Activated T-helper 1 cell treated with anti-CD3 and anti-CD28 coated beads, Interleukin-12 subunit alpha, Interleukin-12 subunit beta, Interleukin-2, Interleukin-4 antibody, amounts not matched to agents 30 ng/mL and 10 ng/mL and 1 ng/mL, durations not matched to agents 14 hours and 24 hours and 36 hours (primary cell): Measurements from ENCODE around the gene GIPC1. TPM values are rescaled to one million over a fixed set of nuclear protein-coding genes. Genes with fewer than 3 reads are reported as not detected.

Experiments
- DNase-seq: peaks from one replicate; pipeline ENCODE4 v3.0.0; 2021; ENCODE audit warnings: low spot score
- H3K27ac Mint-ChIP-seq: one replicate; pipeline ENCODE4 v1.8.0; 2021; ENCODE audit warnings: mild to moderate bottlenecking, mixed read lengths
- H3K27me3 Mint-ChIP-seq: one replicate; pipeline ENCODE4 v1.8.0; 2022; ENCODE audit warnings: mild to moderate bottlenecking, moderate library complexity, mixed read lengths; ENCODE audit not compliant: insufficient read depth
- H3K36me3 Mint-ChIP-seq: one replicate; pipeline ENCODE4 v1.8.0; 2021; ENCODE audit warnings: low read depth, mixed read lengths
- H3K4me1 Mint-ChIP-seq: one replicate; pipeline ENCODE4 v1.8.0; 2021; ENCODE audit warnings: low read depth, mixed read lengths
- H3K4me3 Mint-ChIP-seq: one replicate; pipeline ENCODE4 v1.8.0; 2021; ENCODE audit warnings: mild to moderate bottlenecking, moderate library complexity, mixed read lengths
- H3K9me3 Mint-ChIP-seq: one replicate; pipeline ENCODE4 v1.8.0; 2021; ENCODE audit warnings: mixed read lengths
- intact Hi-C: fragments of 100-400 bp; cut with micrococcal nuclease; formaldehyde crosslinking; loops from one replicate; pipeline ENCODE4 v1.15.1; 2024
- total RNA-seq: library from RNA; stranded (reverse); gene quantifications from 2 replicates; pipeline ENCODE4 v1.2.3, GENCODE V29; 2022

The GIPC1 gene
- total RNA-seq, 1 donor from 2014 or later: 42.9 TPM

DNA sequence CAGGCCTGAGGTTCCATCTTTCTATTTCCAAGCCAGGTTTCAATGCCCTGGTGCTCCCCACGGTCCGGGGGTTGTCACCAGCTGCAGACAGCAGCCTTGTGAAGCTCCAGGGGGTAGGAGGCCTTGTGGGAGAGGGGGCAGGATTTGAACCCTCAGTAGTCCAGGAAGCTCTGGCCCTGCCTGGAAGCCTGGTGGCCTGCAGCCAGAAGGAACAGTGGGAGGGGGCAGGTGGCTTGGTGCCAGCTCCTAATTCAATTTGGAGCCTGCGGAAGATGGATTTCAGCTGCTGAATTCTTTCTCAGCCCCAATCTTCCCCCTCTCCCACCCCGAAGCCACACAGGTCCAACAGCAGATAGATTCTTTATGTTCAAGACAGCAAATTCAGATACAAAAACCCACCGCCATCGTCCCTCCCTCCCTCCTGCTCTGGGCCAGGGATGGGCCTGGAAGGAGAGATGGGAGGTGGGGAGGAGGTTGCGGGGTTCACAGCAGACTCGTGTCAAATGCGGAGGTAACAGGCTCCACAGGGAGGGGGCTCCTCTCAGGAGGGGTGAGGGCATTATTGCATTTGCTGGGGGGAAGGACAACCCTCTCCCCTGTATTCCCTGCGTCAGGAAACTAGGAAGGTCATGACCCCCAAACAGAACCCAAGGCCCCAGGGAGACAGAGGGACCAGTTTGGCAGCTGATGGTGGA is 18.4 kb downstream of the GIPC1 start:
- intact Hi-C loops: loop anchor here (5.0 kb wide), 1 partner anchor 340 kb away; the partner anchor contains the start of gene ASF1B
- no peak for DNase-seq
- Mint-ChIP-seq H3K9me3 (no peaks in the 10 kb centered on the region), H3K4me3 (no peak overlapping the region), H3K36me3 (no peaks in the 10 kb centered on the region), H3K4me1 (peaks cover 31% of the 10 kb centered on the region), H3K27me3 (peaks cover 16% of the 10 kb centered on the region), H3K27ac (no peak overlapping the region)

DNA sequence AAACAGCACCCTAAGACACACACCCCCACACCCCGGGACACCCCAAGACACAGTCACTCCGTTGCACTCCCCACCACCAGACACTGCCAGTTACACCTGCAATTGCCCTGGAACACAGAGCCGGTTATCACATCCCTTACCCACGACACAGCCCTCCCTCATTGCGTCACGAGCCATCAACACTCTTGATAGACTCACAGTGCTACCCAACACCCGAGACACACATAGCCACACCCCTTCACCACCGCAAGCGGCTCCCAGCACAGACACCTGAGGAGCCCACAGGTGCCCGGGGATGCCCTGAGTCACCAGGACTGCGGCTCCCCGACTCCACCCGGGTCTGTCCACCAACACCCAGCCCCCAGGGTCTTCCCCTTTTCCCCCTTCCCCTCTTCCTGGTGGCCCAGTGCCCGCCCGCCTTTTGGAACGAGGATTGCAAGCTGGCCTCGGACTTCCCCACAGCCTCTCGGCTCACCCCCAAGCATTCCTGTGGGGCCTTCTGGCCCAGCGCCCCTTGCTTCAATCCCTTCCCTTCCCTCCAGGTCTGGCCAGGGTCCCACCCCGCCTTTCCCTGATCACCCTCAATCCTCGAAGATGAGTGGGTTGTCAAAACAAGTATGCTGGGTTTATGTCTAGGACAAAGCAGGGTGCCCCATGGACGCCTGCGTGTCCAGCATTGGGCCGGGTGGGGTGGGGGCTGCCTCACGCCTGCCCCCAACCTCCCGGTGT is 19.1 kb downstream of the GIPC1 start:
- Mint-ChIP-seq H3K27ac (no peak overlapping the region), H3K36me3 (peaks cover under 1% of the 10 kb centered on the region), H3K4me3 (no peak overlapping the region), H3K4me1 (peaks cover 31% of the 10 kb centered on the region), H3K27me3 (peaks cover 17% of the 10 kb centered on the region), H3K9me3 (no peaks in the 10 kb centered on the region)
- intact Hi-C loops: loop anchor here (5.0 kb wide), 1 partner anchor 340 kb away; the partner anchor contains the start of gene ASF1B
- DNase-seq: no peak

DNA sequence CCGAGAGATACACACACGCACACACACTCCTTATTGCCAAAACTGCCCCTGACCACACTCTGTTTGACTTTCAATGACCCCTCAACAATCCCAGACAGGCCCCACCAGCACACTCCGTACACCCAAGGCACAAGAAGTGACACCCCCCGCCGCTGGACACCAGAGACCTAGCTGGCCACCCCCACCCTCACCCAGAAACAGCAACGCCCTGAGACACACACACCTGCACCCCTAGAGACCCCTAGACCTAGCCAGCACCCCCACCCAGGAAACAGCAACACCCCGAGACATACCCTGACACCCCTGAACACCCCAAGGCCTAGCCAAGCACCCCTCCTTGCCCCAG is 19.6 kb downstream of the GIPC1 start:
- Mint-ChIP-seq H3K4me3 (peak overlapping the region; percentile 50), H3K9me3 (no peaks in the 10 kb centered on the region), H3K4me1 (peaks cover 31% of the 10 kb centered on the region), H3K36me3 (peaks cover 3% of the 10 kb centered on the region), H3K27me3 (peaks cover 17% of the 10 kb centered on the region), H3K27ac (peak overlapping the region; percentile 40)
- DNase-seq: no peak
- intact Hi-C loops: loop anchor here (5.0 kb wide), 1 partner anchor 339 kb away; the partner anchor contains the start of gene ASF1B

DNA sequence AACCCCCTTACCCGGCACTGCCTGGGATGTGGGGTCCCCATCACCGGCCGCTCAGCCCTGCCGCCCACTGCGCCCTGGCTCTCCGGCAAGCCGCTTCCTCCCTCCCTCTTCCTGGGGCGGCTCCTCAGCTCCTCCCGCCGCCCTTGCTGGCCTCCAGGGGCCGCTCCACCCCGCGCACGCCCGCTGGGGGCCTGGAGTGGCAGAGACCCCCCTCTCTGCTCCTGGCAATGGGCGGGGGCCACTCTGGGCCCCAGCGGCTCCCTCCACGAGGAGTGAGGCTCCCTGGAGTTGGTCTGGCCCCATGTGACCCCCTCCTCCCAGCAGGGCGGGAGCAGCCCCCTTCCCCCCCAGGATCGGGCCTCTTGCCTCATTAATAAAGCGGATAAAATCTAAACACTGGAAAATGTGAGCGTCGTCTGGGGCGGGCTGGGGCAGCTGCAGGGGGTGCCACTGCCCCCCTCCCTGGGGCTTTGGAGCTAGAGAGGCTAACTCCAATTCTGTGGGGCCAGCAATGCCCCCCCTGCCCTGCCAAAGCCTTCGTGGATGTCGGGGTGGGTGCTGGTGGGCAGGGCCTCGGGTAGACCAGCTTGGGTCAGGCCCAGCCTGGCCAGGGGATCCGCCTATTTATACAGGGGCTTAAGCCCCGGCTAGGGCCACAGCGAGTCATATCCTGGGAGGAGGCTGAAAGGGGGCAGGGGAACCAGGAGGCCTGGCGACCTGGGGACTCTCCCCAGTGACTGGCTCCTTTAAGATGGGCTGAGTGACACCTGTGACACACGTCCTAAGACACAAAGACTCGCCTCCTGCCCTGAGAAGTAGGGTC is 20.5 kb downstream of the GIPC1 start, which contains the start of gene PTGER1:
Gene PTGER1 (minus strand): TSS at position 104 of the 823 bp plus-strand sequence. CDS start 1,034 bp downstream, outside the sequence.
- Mint-ChIP-seq H3K27me3 (peaks cover 17% of the 10 kb centered on the region), H3K4me3 (peak within 1 kb of the TSS; percentile 50)
- intact Hi-C loops: loop anchor here (5.0 kb wide), 1 partner anchor 338 kb away; the partner anchor contains the start of gene ASF1B

DNA sequence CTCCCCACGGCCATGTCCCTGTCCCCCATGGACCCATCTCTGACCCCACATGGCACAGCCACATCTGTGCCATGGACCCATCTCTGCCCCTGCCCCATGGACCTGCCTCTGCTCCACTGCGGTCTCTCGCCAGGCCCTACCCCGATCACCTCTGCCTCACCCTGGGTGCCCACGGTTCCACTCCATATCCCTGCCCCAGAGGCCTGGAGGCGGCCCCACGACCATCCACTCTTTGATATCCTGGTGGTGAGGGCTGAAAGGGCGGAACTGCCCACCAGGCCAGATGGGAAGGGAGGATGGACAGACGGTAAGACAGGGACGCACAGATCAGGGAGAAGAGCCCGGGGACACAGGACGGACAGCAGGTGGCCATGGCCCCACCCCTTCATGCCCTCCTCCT is 21.1 kb downstream of the GIPC1 start:
- Mint-ChIP-seq H3K4me1 (peaks cover 31% of the 10 kb centered on the region), H3K4me3 (peak overlapping the region; percentile 32), H3K9me3 (no peaks in the 10 kb centered on the region), H3K27ac (peak overlapping the region; percentile 4), H3K27me3 (peaks cover 17% of the 10 kb centered on the region), H3K36me3 (peaks cover 6% of the 10 kb centered on the region)
- intact Hi-C loops: loop anchor here (5.0 kb wide), 2 partner anchors 113 to 338 kb away; partner anchors contain the start of gene ASF1B
- no peak for DNase-seq

More for the DNA sequence above, 20.5 kb downstream of the GIPC1 start, which contains the start of gene PTGER1:
- H3K36me3 Mint-ChIP-seq: peaks cover 6% of the 10 kb centered on the region
- H3K4me1 Mint-ChIP-seq: peaks cover 31% of the 10 kb centered on the region
- no peaks in the 10 kb centered on the region for H3K9me3 Mint-ChIP-seq
- H3K27ac Mint-ChIP-seq: peak within 1 kb of the TSS; percentile 40
- peak; percentile 22 for DNase-seq

DNA sequence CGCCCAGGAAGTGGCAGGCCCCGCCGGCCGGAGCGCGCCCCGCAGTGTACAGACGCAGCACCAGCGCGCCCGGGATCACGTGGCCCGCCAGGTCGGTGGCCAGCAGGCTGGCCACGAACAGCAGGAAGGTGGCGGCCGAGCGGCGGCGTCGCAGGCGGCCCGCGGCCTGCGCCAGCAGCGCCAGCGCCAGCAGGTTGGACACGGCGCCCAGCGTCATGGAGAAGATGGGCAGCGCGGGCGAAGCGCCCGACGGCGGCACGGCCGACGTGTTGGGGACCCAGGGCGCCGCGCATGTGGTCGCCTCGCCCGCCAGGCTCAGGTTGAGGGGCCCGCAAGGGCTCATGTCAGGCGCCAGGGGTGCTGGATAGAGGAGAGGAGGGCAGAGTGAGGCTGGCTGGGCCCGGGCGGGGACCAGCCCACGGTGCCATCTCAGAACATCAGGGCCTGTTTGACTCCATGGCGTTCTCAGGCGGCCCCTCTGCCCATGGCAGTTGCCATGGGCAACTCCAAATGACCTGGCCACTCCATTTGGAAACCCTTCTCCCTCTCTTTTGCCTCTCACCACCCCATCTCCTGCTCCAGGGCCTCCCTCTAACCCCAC is 21.8 kb downstream of the GIPC1 start:
- peaks cover 6% of the 10 kb centered on the region for H3K36me3 Mint-ChIP-seq
- H3K4me3 Mint-ChIP-seq: peak overlapping the region; percentile 32
- peaks cover 17% of the 10 kb centered on the region for H3K27me3 Mint-ChIP-seq
- intact Hi-C loops: loop anchor here (5.0 kb wide), 1 partner anchor 112 kb away; no protein-coding TSS in a partner anchor
- H3K4me1 Mint-ChIP-seq: peaks cover 31% of the 10 kb centered on the region
- no peak overlapping the region for H3K27ac Mint-ChIP-seq
- no peak for DNase-seq
- no peaks in the 10 kb centered on the region for H3K9me3 Mint-ChIP-seq

DNA sequence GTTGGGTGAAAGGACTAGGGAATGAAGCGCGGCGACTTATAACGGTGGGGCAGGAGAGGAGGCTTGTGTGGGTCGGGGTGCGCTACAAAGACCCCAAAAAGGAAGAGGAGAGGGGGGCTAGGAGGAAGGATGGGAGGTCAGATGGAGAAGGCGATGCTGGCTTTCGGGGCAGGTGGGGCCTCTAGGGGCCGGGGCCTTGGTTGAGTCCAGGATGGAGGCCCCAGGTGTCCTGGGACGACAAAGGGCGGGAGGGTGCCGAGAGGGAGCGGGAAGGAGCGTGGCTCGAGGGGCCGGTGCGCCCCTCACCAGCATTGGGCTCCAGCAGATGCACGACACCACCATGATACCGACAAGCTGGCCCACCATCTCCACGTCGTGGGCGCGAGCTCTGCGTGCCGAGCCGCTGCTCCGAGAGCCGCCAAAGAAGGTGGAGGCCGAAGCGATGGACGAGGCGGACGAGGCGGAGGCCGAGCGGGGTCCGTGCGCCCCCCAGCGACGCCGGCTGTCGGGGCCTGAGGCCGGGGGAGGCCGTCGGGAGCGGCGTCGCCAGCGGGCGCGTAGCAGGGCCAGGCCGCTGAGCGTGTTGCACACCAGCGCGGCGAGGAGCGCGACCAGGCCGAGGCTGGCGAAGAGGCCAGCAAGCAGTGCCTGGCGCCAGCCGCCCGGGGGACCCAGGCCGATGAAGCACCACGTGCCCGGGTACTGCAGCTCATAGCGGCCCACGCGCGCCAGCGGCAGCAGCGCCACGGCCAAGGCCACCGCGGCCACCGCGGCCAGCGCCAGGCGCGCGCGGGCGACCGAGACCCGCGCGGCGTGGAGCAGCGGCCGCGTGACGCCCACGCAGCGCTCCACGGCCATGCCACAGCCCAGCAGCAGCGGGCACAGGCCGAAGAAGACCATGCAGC is 22.6 kb downstream of the GIPC1 start:
- Mint-ChIP-seq H3K27ac (peak overlapping the region; percentile 29), H3K27me3 (peaks cover 17% of the 10 kb centered on the region), H3K4me3 (peak overlapping the region; percentile 47), H3K4me1 (peaks cover 31% of the 10 kb centered on the region), H3K36me3 (peaks cover 9% of the 10 kb centered on the region), H3K9me3 (no peaks in the 10 kb centered on the region)
- intact Hi-C loops: loop anchor here (5.0 kb wide), 1 partner anchor 111 kb away; no protein-coding TSS in a partner anchor
- DNase-seq: no peak

DNA sequence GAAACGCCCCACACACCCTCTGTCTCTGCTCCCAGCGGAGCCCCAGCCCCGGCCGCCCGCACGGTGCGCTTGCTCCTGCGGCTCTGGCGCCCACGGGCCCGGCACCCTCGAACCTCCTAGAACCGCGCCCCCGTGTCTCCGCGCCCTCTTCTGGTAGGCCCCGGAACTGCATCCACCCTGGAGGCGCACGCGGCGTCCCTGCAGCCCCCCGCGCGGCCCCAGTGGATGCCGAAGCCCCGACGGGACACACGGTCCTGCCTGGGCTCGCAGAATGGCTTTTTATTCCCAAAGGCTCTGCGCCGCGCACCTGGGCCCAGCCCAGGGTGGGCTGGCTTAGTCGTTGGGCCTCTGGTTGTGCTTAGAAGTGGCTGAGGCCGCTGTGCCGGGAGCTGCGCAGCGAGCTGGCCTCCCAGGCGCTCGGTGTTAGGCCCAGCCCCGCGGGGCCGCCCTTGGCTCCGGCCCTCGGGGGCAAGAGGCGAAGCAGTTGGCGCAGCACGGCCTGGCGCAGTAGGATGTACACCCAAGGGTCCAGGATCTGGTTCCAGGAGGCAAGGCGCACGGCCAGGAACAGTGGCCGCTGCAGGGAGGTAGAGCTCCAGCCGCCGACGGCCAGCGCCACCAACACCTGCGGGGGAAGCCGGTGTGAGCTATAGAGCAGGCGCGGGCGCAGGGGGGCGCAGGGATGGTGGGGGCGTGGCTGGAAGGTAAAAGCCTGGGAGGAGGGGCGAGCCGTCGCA is 23.6 kb downstream of the GIPC1 start:
- peaks cover 17% of the 10 kb centered on the region for H3K27me3 Mint-ChIP-seq
- H3K4me3 Mint-ChIP-seq: peak overlapping the region; percentile 47
- intact Hi-C loops: loop anchor here (1.0 to 5.0 kb wide), 2 partner anchors 40 to 110 kb away; no protein-coding TSS in a partner anchor
- DNase-seq: peak; percentile 73
- no peak overlapping the region for H3K27ac Mint-ChIP-seq
- H3K9me3 Mint-ChIP-seq: no peaks in the 10 kb centered on the region
- peaks cover 31% of the 10 kb centered on the region for H3K4me1 Mint-ChIP-seq
- H3K36me3 Mint-ChIP-seq: peaks cover 9% of the 10 kb centered on the region

DNA sequence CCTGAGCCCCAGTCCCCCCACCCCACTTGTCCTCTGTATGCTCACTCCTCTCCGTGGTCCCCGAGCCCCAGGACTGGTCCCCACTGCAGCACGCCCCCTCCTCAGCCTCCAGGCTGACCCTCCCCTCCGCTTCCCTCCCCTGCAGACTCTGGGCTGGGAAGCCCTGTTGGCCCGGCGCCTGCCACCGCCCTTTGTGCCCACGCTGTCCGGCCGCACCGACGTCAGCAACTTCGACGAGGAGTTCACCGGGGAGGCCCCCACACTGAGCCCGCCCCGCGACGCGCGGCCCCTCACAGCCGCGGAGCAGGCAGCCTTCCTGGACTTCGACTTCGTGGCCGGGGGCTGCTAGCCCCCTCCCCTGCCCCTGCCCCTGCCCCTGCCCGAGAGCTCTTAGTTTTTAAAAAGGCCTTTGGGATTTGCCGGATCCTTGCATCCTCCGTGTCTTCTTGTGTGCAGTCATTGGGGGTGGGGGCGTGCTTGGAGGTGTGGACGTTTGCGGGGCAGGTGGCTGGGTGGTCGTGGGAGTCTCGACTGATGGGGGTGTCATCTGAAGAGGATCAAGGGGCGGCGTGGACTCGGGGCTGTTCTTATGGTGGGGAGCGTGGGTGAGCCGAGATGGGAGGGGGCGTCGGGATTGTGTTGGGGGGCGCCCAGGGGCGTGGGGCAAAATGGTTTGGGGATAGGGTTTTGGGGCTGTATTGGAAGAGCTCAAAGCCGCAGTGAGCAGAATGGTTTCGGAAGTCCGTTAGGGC is 24.3 kb downstream of the GIPC1 start:
- no peak overlapping the region for H3K4me3 Mint-ChIP-seq

DNA sequence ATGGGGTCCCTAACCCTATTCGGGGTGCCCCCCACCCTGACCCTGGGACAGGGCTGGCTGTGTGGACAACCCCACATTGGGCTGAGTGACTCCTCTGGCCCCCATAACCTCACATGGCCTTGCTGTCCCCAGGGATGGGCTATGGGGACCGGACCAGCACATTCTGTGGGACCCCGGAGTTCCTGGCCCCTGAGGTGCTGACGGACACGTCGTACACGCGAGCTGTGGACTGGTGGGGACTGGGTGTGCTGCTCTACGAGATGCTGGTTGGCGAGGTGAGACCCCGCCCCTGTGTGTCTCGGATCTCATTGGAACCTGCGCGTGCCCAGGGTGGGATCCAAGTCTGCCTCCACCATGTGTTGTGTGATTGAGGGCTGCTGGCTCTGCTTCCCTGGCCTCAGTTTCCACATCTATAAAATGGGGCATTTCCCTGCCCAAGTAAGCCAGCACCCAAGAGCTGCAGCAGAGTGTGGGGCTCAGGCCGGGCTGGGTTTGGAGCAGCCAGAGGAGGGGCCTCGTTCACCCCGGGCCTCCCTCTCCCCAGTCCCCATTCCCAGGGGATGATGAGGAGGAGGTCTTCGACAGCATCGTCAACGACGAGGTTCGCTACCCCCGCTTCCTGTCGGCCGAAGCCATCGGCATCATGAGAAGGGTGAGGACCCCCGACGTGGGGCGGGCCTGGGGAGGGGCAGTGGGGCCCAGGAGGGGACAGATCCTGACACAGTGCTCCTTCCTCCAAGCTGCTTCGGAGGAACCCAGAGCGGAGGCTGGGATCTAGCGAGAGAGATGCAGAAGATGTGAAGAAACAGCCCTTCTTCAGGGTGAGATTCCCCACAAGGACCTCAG is 25.7 kb downstream of the GIPC1 start:
- Mint-ChIP-seq H3K4me1 (peaks cover 15% of the 10 kb centered on the region), H3K27me3 (peaks cover 15% of the 10 kb centered on the region), H3K4me3 (no peak overlapping the region), H3K36me3 (peaks cover 15% of the 10 kb centered on the region), H3K9me3 (no peaks in the 10 kb centered on the region), H3K27ac (no peak overlapping the region)
- no peak for DNase-seq
- intact Hi-C loops: loop anchor here (5.0 kb wide), 1 partner anchor 108 kb away; no protein-coding TSS in a partner anchor

More for the DNA sequence above, 24.3 kb downstream of the GIPC1 start:
- intact Hi-C loops: loop anchor here (1.0 to 5.0 kb wide), 2 partner anchors 39 to 109 kb away; no protein-coding TSS in a partner anchor
- H3K4me1 Mint-ChIP-seq: peaks cover 29% of the 10 kb centered on the region
- H3K36me3 Mint-ChIP-seq: peaks cover 12% of the 10 kb centered on the region
- H3K27ac Mint-ChIP-seq: no peak overlapping the region
- no peak for DNase-seq
- peaks cover 17% of the 10 kb centered on the region for H3K27me3 Mint-ChIP-seq
- H3K9me3 Mint-ChIP-seq: no peaks in the 10 kb centered on the region
